HEK293T (cell line): ENCODE measurements around the gene PDE4B.

Experiments used
- CTCF ChIA-PET: fragments of 350-600 bp; formaldehyde crosslinking; extraction: SDS; loops from one replicate; lab custom pipeline; 2021; ENCODE audit warnings: antibody characterized with exemption, inconsistent platforms; lab: Yijun Ruan, JAX
- POLR2A ChIA-PET: fragments of 350-600 bp; formaldehyde crosslinking; extraction: SDS; loops from one replicate; lab custom pipeline; 2020; ENCODE audit warnings: antibody characterized with exemption, inconsistent platforms; lab: Yijun Ruan, JAX
- DNase-seq: peaks from one replicate; pipeline ENCODE4 v3.0.0; 2012; ENCODE audit warnings: mixed read lengths; ENCODE audit errors: extremely low spot score
- ARNT ChIP-seq: fragments of 450-650 bp; IDR thresholded peaks from 2 replicates; pipeline ENCODE4 v1.6.1; 2017; ENCODE audit warnings: mild to moderate bottlenecking
- BHLHE40 ChIP-seq: fragments of 450-650 bp; IDR thresholded peaks from 2 replicates; pipeline ENCODE4 v1.6.1; 2016; ENCODE audit warnings: mild to moderate bottlenecking, moderate library complexity, borderline replicate concordance
- CTBP1 ChIP-seq: fragments of 450-650 bp; IDR thresholded peaks from 2 replicates; pipeline ENCODE4 v1.6.1; 2016; ENCODE audit warnings: borderline replicate concordance
- ELF4 ChIP-seq: fragments of 450-650 bp; IDR thresholded peaks from 2 replicates; pipeline ENCODE4 v1.6.1; 2017; ENCODE audit warnings: antibody characterized with exemption
- FOXA1 ChIP-seq: fragments of 450-650 bp; IDR thresholded peaks from 2 replicates; pipeline ENCODE4 v1.6.1; 2016; ENCODE audit warnings: mild to moderate bottlenecking
- FOXK2 ChIP-seq: fragments of 450-650 bp; IDR thresholded peaks from 2 replicates; pipeline ENCODE4 v1.6.1; 2016; ENCODE audit warnings: mild to moderate bottlenecking
- FOXM1 ChIP-seq: fragments of 450-650 bp; IDR thresholded peaks from 2 replicates; pipeline ENCODE4 v1.6.1; 2017; ENCODE audit warnings: mild to moderate bottlenecking, borderline replicate concordance
- HDGF ChIP-seq: fragments of 450-650 bp; IDR thresholded peaks from 2 replicates; pipeline ENCODE4 v1.6.1; 2017; ENCODE audit warnings: antibody characterized with exemption, borderline replicate concordance
- L3MBTL2 ChIP-seq: fragments of 450-650 bp; conservative IDR thresholded peaks from 2 replicates; pipeline ENCODE4 v1.6.1; 2016; ENCODE audit warnings: mild to moderate bottlenecking
- LEF1 ChIP-seq: fragments of 450-650 bp; IDR thresholded peaks from 2 replicates; pipeline ENCODE4 v1.6.1; 2017; ENCODE audit warnings: mild to moderate bottlenecking, borderline replicate concordance
- NFRKB ChIP-seq: fragments of 450-650 bp; IDR thresholded peaks from 2 replicates; pipeline ENCODE4 v1.6.1; 2016; ENCODE audit warnings: mild to moderate bottlenecking, moderate library complexity
- SP1 ChIP-seq: fragments of 450-650 bp; IDR thresholded peaks from 2 replicates; pipeline ENCODE4 v1.6.1; 2017
- SUZ12 ChIP-seq: fragments of 450-650 bp; IDR thresholded peaks from 2 replicates; pipeline ENCODE4 v1.6.1; 2016; ENCODE audit warnings: mild to moderate bottlenecking
- TARDBP ChIP-seq: fragments of 450-650 bp; IDR thresholded peaks from 2 replicates; pipeline ENCODE4 v1.6.1; 2016
- ZNF384 ChIP-seq: fragments of 450-650 bp; IDR thresholded peaks from 2 replicates; pipeline ENCODE4 v1.6.1; 2016
- TF ChIP-seq, protein P1 (sequence below): fragments of 450-650 bp; IDR thresholded peaks from 2 replicates; pipeline ENCODE4 v1.6.1; 2016

The PDE4B gene

DNA sequence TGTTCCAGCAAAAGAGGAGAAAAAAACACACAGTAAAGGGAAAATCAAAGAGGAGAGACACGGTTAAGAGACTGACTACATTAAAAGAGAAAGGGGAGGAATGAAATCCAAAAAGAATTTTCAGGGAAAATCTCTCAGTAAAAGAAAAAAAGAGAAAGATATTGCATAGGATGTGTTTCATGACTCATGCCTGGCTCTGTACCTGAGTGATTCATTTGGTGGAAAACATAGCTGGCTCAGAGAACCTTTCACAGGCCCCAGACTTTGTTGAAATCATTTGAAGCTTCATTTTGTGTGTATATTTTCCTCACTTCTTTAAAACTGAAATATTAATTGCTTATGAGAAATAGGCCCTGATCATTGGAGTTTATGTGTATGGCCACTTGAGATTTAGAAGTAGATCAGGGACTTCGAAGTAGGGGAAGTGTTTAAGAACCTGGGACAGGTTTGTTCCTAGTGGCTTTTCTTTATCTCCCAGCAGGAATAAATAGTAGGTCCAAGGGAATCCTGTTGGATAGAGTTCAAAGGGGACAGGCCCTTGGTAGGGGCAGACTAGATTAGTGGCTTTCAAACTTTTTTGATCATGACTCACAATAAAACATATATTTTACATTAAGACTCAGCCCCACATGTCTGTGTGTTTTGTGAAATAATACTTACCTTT is 502.1 kb downstream of the PDE4B start:
- CTCF ChIA-PET: no interaction called here
- POLR2A ChIA-PET: no interaction called here
- DNase-seq: no peak
- TF ChIP-seq BHLHE40: no peak
- TF ChIP-seq NFRKB: no peak
- TF ChIP-seq FOXK2: no peak
- TF ChIP-seq TARDBP: no peak
- TF ChIP-seq ELF4: no peak
- no peak for TF ChIP-seq ARNT
- no peak for TF ChIP-seq FOXA1
- TF ChIP-seq CTBP1: no peak
- no peak for TF ChIP-seq L3MBTL2
- TF ChIP-seq, protein P1, sequence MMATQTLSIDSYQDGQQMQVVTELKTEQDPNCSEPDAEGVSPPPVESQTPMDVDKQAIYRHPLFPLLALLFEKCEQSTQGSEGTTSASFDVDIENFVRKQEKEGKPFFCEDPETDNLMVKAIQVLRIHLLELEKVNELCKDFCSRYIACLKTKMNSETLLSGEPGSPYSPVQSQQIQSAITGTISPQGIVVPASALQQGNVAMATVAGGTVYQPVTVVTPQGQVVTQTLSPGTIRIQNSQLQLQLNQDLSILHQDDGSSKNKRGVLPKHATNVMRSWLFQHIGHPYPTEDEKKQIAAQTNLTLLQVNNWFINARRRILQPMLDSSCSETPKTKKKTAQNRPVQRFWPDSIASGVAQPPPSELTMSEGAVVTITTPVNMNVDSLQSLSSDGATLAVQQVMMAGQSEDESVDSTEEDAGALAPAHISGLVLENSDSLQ: no peak
- no peak for TF ChIP-seq SUZ12
- no peak for TF ChIP-seq HDGF
- TF ChIP-seq SP1: no peak
- TF ChIP-seq ZNF384: no peak
- no peak for TF ChIP-seq FOXM1

DNA sequence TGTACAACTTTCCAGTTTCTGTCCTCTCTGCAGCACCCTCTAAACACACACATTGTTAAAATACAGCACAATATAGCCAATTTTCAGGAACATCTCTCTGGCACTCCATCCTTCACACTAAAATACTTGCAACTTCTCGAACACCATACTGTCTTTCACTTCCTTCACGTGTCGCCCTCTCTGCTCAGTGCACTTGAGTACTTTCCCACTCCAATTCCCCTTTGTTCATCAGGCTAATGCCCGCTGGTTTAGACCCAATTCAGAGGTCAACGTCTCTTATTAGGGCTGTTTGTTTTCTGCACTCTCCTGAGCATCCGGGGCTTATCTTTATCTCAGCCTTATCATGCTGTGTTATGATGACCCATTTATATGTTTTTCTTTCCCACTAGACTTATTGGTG is 503.1 kb downstream of the PDE4B start:
- CTCF ChIA-PET: no interaction called here
- no peak for DNase-seq
- TF ChIP-seq LEF1 (no peak), FOXM1 (no peak), L3MBTL2 (no peak), HDGF (no peak), ELF4 (no peak), TARDBP (no peak), FOXK2 (no peak), SP1 (no peak), FOXA1 (no peak), BHLHE40 (no peak), CTBP1 (no peak), ZNF384 (no peak), SUZ12 (no peak), ARNT (no peak), NFRKB (no peak)
- TF ChIP-seq, protein P1: no peak
- POLR2A ChIA-PET: no interaction called here

DNA sequence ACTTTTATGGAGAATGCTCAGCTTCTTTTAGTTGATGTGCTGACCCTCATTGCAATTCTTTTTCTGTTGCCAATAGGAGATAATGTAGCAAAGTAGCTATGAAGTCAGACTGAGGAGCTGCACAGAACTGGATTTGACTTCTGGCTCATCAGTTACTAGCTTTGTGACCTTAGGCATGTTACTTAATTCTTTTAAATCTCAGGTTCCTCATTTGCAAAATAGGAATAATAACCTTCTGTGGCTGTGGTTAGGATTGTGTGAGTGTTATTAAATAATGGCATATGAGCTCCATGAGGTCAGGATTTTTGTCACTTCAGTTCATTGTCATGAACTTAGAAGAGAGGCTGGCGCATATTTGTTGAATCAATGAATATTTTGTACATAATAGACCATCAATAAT is 503.7 kb downstream of the PDE4B start:
- TF ChIP-seq L3MBTL2 (no peak), FOXA1 (no peak), FOXK2 (no peak), SP1 (no peak)
- ChIA-PET CTCF (no interaction called here), POLR2A (no interaction called here)
- no peak for DNase-seq

DNA sequence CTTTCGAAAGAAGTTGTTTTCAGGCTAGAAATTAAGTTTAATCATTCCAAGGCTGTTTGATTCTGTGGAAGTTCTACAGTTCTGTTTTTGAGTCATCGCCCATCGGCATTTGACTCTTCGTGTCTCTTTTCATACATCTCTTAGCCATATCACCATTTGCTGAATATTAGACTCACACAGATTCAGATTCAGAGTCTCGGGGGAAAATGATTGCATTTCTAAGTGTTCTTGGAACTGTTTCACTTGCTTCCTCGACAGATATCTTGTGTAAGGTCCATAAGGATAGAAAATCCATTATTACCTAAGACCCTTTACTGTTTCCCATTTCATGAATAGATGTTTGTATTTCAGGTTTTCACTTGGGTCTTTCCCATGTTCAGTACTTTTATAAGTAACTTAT is 504.3 kb downstream of the PDE4B start:
- ChIA-PET CTCF (no interaction called here), POLR2A (no interaction called here)
- TF ChIP-seq CTBP1 (no peak), L3MBTL2 (no peak), LEF1 (no peak), FOXA1 (no peak), FOXK2 (no peak), SUZ12 (no peak), ZNF384 (no peak), SP1 (no peak), NFRKB (no peak), ELF4 (no peak), BHLHE40 (no peak), FOXM1 (no peak), HDGF (no peak), ARNT (no peak), TARDBP (no peak)
- TF ChIP-seq, protein P1: no peak

DNA sequence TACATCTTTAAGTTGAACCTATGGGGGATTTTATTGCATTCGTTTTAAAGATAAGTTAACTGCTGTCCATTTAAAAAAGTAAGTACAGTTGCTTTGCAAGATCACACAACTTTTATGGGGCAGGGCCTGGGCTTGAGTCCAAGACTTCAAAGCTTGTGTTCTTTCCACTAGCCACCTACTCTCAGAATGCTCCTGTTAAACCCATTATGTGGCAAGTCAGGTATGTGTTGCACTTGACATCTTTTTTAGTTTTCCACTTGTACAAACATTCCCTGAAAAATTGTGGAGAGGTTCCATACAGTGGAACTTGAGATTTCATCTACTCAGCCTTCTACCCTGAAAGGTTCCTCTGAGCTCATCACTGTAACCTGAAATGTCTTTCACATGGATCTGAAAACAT is 505.8 kb downstream of the PDE4B start:
- POLR2A ChIA-PET: no interaction called here
- TF ChIP-seq, protein P1: no peak
- TF ChIP-seq TARDBP: no peak
- no peak for TF ChIP-seq CTBP1
- TF ChIP-seq BHLHE40: no peak
- TF ChIP-seq FOXK2: no peak
- TF ChIP-seq ARNT: no peak
- TF ChIP-seq NFRKB: no peak
- TF ChIP-seq ZNF384: no peak
- TF ChIP-seq HDGF: no peak
- TF ChIP-seq FOXM1: no peak
- no peak for TF ChIP-seq SUZ12
- TF ChIP-seq ELF4: no peak
- TF ChIP-seq SP1: no peak
- TF ChIP-seq FOXA1: no peak
- no peak for TF ChIP-seq L3MBTL2
- no peak for TF ChIP-seq LEF1
- CTCF ChIA-PET: no interaction called here
- DNase-seq: no peak

More for the DNA sequence above, 504.3 kb downstream of the PDE4B start:
- no peak for DNase-seq
